Mucosa of descending colon (tissue), 3 donors: ENCODE data around the gene SMIM30. TPM values are rescaled to one million over a fixed set of nuclear protein-coding genes. Genes with fewer than 3 reads are reported as not detected.

Experiments used
- ATAC-seq: fragments of 200-7000 bp; cut with Tn5 transposase; one replicate; pipeline ENCODE4 v1.9.1; 2020; ENCODE audit warnings: mild to moderate bottlenecking, moderate library complexity
- DNase-seq, 3 donors: peaks; one replicate each; pipeline ENCODE4 v3.0.0-alpha.2; 2020
- H3K36me3 ChIP-seq: fragments of 200-600 bp; one replicate; pipeline ENCODE4 v1.8.0; 2021; ENCODE audit warnings: low read depth, mild to moderate bottlenecking
- H3K4me1 ChIP-seq: fragments of 200-600 bp; one replicate; pipeline ENCODE4 v1.8.0; 2021; ENCODE audit warnings: low read depth, mild to moderate bottlenecking
- H3K4me3 ChIP-seq: fragments of 200-600 bp; one replicate; pipeline ENCODE4 v1.8.0; 2021; ENCODE audit warnings: mild to moderate bottlenecking
- H3K9me3 ChIP-seq: fragments of 200-600 bp; one replicate; pipeline ENCODE4 v1.8.0; 2021; ENCODE audit warnings: mild to moderate bottlenecking
- CTCF ChIP-seq: fragments of 200-600 bp; IDR thresholded peaks from one replicate; pipeline ENCODE4 v1.8.0; 2022; ENCODE audit warnings: antibody characterized with exemption, mild to moderate bottlenecking
- intact Hi-C, 2 donors: fragments of 100-400 bp; cut with DNase I in 1 of 2; cut with micrococcal nuclease in 1 of 2; formaldehyde crosslinking; loops; one replicate each; pipeline versions ENCODE4 v1.11.0 to v1.11.1; 2022; cut with DNase I, micrococcal nuclease
- total RNA-seq, 3 donors: library from RNA; stranded (reverse); fragmentation: NEBNext Ultra II Directional in 2 of 3; extraction: Animal tissue kit (Norgen Biotek cat#: 25700) in 2 of 3; gene quantifications; one replicate each; pipeline versions ENCODE4 v1.2.1 to v1.2.4, GENCODE V29; 2021 to 2023
- donor health status: DM: no; HTN: no; CAD: no; lungs with moderate emphysema.
- donor health status: DM: no; HTN: no; CAD: no.
- donor health status: DM: no; HTN: yes; CAD: no.

Gene SMIM30
- total RNA-seq, 3 donors from 2014 or later, result 21.4 to 27.6 (median 26.9) TPM

- no peaks in the 10 kb centered on the region for H3K36me3 ChIP-seq
- H3K4me3 ChIP-seq, result no peak overlapping the region
- no peaks in the 10 kb centered on the region for H3K4me1 ChIP-seq
- intact Hi-C loops, result no loop called here
- ATAC-seq, result no peak
- H3K9me3 ChIP-seq, result no peaks in the 10 kb centered on the region
- no peak for TF ChIP-seq CTCF
- DNase-seq, result no peak
Observed at GRCh38 chr7:113154117-113154516, 35.8 kb upstream of the SMIM30 start.

GRCh38 chr7:113144817-113145216 lies 26.5 kb upstream of the SMIM30 start:
- no peak for ATAC-seq
- no peak for TF ChIP-seq CTCF
- H3K36me3 ChIP-seq, result no peaks in the 10 kb centered on the region
- H3K4me1 ChIP-seq, result no peaks in the 10 kb centered on the region
- intact Hi-C loops, result no loop called here
- DNase-seq, result no peak
- no peak overlapping the region for H3K4me3 ChIP-seq
- no peaks in the 10 kb centered on the region for H3K9me3 ChIP-seq

- intact Hi-C loops, result no loop called here
- no peak for ATAC-seq
Observed at GRCh38 chr7:113143486-113144257, 25.3 kb upstream of the SMIM30 start.

GRCh38 chr7:113142385-113143119 lies 24.2 kb upstream of the SMIM30 start:
- DNase-seq (no peak), ATAC-seq (no peak)
- H3K36me3 ChIP-seq, result no peaks in the 10 kb centered on the region
- intact Hi-C loops, result no loop called here
- H3K4me3 ChIP-seq, result no peak overlapping the region
- no peak for TF ChIP-seq CTCF
- no peaks in the 10 kb centered on the region for H3K4me1 ChIP-seq
- H3K9me3 ChIP-seq, result no peaks in the 10 kb centered on the region

More at GRCh38 chr7:113143486-113144257, 25.3 kb upstream of the SMIM30 start:
- Histone ChIP-seq H3K9me3 (no peaks in the 10 kb centered on the region), H3K36me3 (no peaks in the 10 kb centered on the region), H3K4me3 (no peak overlapping the region), H3K4me1 (no peaks in the 10 kb centered on the region)
- no peak for DNase-seq
- TF ChIP-seq CTCF, result no peak

- ATAC-seq, result no peak
- no peaks in the 10 kb centered on the region for H3K36me3 ChIP-seq
- no peaks in the 10 kb centered on the region for H3K4me1 ChIP-seq
- DNase-seq, result no peak
- H3K9me3 ChIP-seq, result no peaks in the 10 kb centered on the region
- intact Hi-C loops, result no loop called here
- no peak overlapping the region for H3K4me3 ChIP-seq
- no peak for TF ChIP-seq CTCF
Observed at GRCh38 chr7:113141803-113142202, 23.4 kb upstream of the SMIM30 start.
